Lower leg skin (tissue), 3 donors: ENCODE results near the gene ERCC6.

Experiments
- CTCF ChIP-seq, 3 donors: fragments of 450-650 bp; IDR thresholded peaks; one replicate each; pipeline ENCODE4 v1.5.1; 2016; ENCODE audit warnings: antibody characterized with exemption in 3 of 3, mild to moderate bottlenecking in 3 of 3, moderate library complexity in 2 of 3
- POLR2A ChIP-seq, 2 donors: fragments of 450-650 bp; IDR thresholded peaks; one replicate each; pipeline ENCODE4 v1.6.1; 2016 to 2017; ENCODE audit warnings: antibody characterized with exemption in 2 of 2, mild to moderate bottlenecking in 1 of 2, moderate library complexity in 1 of 2

- TF ChIP-seq CTCF (IDR thresholded peaks at IDR 0.05) = no peak
- TF ChIP-seq POLR2A (IDR thresholded peaks at IDR 0.05) = no peak
Measured at GRCh38 chr10:49504528-49504927, 34.4 kb downstream of the ERCC6 start.
